AG04450 (cell line): ENCODE results near the gene IGSF22. TPM values are rescaled to one million over a fixed set of nuclear protein-coding genes. Genes with fewer than 3 reads are reported as not detected.

Experiments
- CTCF ChIA-PET: fragments of 300-600, 350-600 bp; formaldehyde crosslinking; extraction: SDS; loops from one replicate; lab custom pipeline; 2022; ENCODE audit warnings: antibody characterized with exemption, inconsistent platforms; lab: Charles Lee
- POLR2A ChIA-PET: fragments of 350-600 bp; formaldehyde crosslinking; extraction: SDS; loops from one replicate; lab custom pipeline; 2021; ENCODE audit warnings: antibody characterized with exemption, inconsistent platforms; lab: Yijun Ruan, JAX
- DNase-seq: peaks from one replicate; pipeline ENCODE4 v3.0.0-alpha.2; 2011; ENCODE audit warnings: low read depth, low spot score
- H3K27ac ChIP-seq: one replicate; pipeline ENCODE4 v1.5.1; 2012; ENCODE audit warnings: low read depth, low read length, control low read depth
- H3K27me3 ChIP-seq: one replicate; pipeline ENCODE4 v1.6.0; 2012; ENCODE audit warnings: low read length; ENCODE audit not compliant: control insufficient read depth, insufficient read depth
- H3K4me3 ChIP-seq: 2 replicates; pipeline ENCODE4 v1.5.1; 2011; ENCODE audit warnings: mild to moderate bottlenecking, low read depth, low read length, control low read depth
- H3K9me3 ChIP-seq: 2 replicates; pipeline ENCODE4 v1.5.1; 2012; ENCODE audit warnings: low read length; ENCODE audit not compliant: control insufficient read depth, insufficient read depth
- CTCF ChIP-seq: IDR thresholded peaks from 2 replicates; pipeline ENCODE4 v1.5.1; 2011; ENCODE audit warnings: low read depth, low read length, control low read depth, inconsistent platforms
- polyA plus RNA-seq: library from polyadenylated mRNA; depleted of rRNA; stranded (reverse); fragments of >200 nt; gene quantifications from 2 replicates; pipeline ENCODE4 v1.2.3, GENCODE V29; 2011

The IGSF22 gene
- polyA plus RNA-seq, 1 experiment = not detected

GRCh38 chr11:18707811-18708340 is 18.1 kb downstream of the IGSF22 start:
- DNase-seq = no peak
- H3K27me3 ChIP-seq = peaks cover 47% of the 10 kb centered on the region
- ChIA-PET POLR2A (no interaction called here), CTCF (interaction anchor here (5.2 kb wide), 1 partner anchor 14 kb away, joined by 26 read pairs; no protein-coding TSS in a partner anchor)
- H3K9me3 ChIP-seq = no peaks in the 10 kb centered on the region; the same call in 1 of the 2 replicates
- no peak for TF ChIP-seq CTCF
- no peak overlapping the region for H3K27ac ChIP-seq
- H3K4me3 ChIP-seq = no peak overlapping the region

GRCh38 chr11:18706330-18707243 is 19.4 kb downstream of the IGSF22 start:
- peak overlapping the region; percentile 22; the same call in 1 of the 2 replicates for H3K4me3 ChIP-seq
- no peak overlapping the region for H3K27ac ChIP-seq
- H3K27me3 ChIP-seq = peaks cover 41% of the 10 kb centered on the region
- ChIA-PET POLR2A (no interaction called here), CTCF (interaction anchor here (0.5 to 5.2 kb wide), 2 partner anchors 15 to 52 kb away, joined by 3 to 26 read pairs; no protein-coding TSS in a partner anchor)
- DNase-seq = no peak
- no peak for TF ChIP-seq CTCF
- H3K9me3 ChIP-seq = no peaks in the 10 kb centered on the region; the same call in 1 of the 2 replicates

- Histone ChIP-seq H3K27ac (no peak overlapping the region), H3K27me3 (peaks cover 41% of the 10 kb centered on the region), H3K4me3 (peak overlapping the region; percentile 17), H3K9me3 (no peaks in the 10 kb centered on the region; the same call in 1 of the 2 replicates)
- TF ChIP-seq CTCF = no peak
- ChIA-PET CTCF (interaction anchor here (0.5 to 5.2 kb wide), 3 partner anchors 16 to 59 kb away, joined by 3 to 26 read pairs (median 4); no protein-coding TSS in a partner anchor), POLR2A (no interaction called here)
- no peak for DNase-seq
Measured at GRCh38 chr11:18705651-18706281, 20.2 kb downstream of the IGSF22 start.

- no peak for DNase-seq
- Histone ChIP-seq H3K27me3 (peaks cover 43% of the 10 kb centered on the region), H3K4me3 (no peak overlapping the region), H3K9me3 (no peaks in the 10 kb centered on the region; the same call in 1 of the 2 replicates), H3K27ac (no peak overlapping the region)
- CTCF ChIA-PET = interaction anchor here (0.7 to 5.2 kb wide), 3 partner anchors 17 to 126 kb away, joined by 3 to 26 read pairs (median 4); no protein-coding TSS in a partner anchor
- TF ChIP-seq CTCF = no peak
- POLR2A ChIA-PET = no interaction called here
Measured at GRCh38 chr11:18704698-18705097, 21.3 kb downstream of the IGSF22 start.
